ENCODE data around the gene PPP3CA.

DNA sequence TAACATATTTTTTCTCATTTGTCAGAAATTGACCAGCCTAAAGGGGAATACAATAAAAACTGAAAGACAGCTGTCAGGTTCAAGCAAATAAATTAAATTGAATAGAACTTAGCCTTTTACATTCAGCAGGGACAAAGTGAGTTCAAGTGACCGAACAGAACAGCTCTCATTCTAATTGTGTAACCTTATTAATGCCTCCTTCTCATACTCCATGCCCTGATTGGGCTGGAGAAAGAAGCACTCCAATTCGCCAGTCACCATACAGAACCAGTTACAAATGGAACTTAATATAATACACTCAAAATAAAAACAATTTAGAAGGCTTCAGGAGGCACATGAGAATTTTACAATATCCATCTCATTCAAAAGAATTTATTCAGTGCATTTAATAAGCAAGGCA is 8.0 kb downstream of the PPP3CA start:
- TF ChIP-seq, protein P1, sequence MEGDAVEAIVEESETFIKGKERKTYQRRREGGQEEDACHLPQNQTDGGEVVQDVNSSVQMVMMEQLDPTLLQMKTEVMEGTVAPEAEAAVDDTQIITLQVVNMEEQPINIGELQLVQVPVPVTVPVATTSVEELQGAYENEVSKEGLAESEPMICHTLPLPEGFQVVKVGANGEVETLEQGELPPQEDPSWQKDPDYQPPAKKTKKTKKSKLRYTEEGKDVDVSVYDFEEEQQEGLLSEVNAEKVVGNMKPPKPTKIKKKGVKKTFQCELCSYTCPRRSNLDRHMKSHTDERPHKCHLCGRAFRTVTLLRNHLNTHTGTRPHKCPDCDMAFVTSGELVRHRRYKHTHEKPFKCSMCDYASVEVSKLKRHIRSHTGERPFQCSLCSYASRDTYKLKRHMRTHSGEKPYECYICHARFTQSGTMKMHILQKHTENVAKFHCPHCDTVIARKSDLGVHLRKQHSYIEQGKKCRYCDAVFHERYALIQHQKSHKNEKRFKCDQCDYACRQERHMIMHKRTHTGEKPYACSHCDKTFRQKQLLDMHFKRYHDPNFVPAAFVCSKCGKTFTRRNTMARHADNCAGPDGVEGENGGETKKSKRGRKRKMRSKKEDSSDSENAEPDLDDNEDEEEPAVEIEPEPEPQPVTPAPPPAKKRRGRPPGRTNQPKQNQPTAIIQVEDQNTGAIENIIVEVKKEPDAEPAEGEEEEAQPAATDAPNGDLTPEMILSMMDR (IDR thresholded peaks at IDR 0.05; ENCODE audit: low read length) = no peak
- no peak for TF ChIP-seq EZH2 (IDR thresholded peaks at IDR 0.05; ENCODE audit: borderline replicate concordance, low read length)
